HepG2 (cell line): ENCODE results near the gene WIPF2. TPM values are rescaled to one million over a fixed set of nuclear protein-coding genes. Genes with fewer than 3 reads are reported as not detected.
A peak's percentile ranks its signal among the peaks of the same experiment; 100 is the strongest.

ENCODE experiments used
- BCL6 ChIP-seq: IDR thresholded peaks from 2 replicates; pipeline ENCODE4 v1.6.1; 2016; ENCODE audit warnings: missing genetic modification reagents, missing compliant biosample characterization
- KDM3A ChIP-seq: IDR thresholded peaks from 2 replicates; pipeline ENCODE4 v1.6.1; 2018; ENCODE audit warnings: low read depth, missing compliant biosample characterization
- KDM5A ChIP-seq: fragments of 200-600 bp; sonication (generic); IDR thresholded peaks from 2 replicates; pipeline ENCODE4 v1.7.0; 2018; ENCODE audit warnings: antibody characterized with exemption, mild to moderate bottlenecking, low read length, borderline replicate concordance
- MED1 ChIP-seq: sonication (generic); formaldehyde crosslinking; IDR thresholded peaks from 2 replicates; pipeline ENCODE4 v1.4.0; 2020; ENCODE audit warnings: missing genetic modification reagents
- MTF1 ChIP-seq: sonication (generic); formaldehyde crosslinking; IDR thresholded peaks from 2 replicates; pipeline ENCODE4 v1.5.0; 2020; ENCODE audit warnings: missing genetic modification reagents
- MYC ChIP-seq: sonication (generic); formaldehyde crosslinking; IDR thresholded peaks from 2 replicates; pipeline ENCODE4 v1.9.0; 2021; ENCODE audit warnings: missing genetic modification reagents, borderline replicate concordance
- MYNN ChIP-seq: sonication (generic); formaldehyde crosslinking; IDR thresholded peaks from 2 replicates; pipeline ENCODE4 v1.4.0; 2020; ENCODE audit warnings: mild to moderate bottlenecking, low read depth, missing genetic modification reagents
- NFE2 ChIP-seq: sonication (generic); formaldehyde crosslinking; IDR thresholded peaks from 2 replicates; pipeline ENCODE4 v1.4.0; 2020; ENCODE audit warnings: missing genetic modification reagents
- NFIB ChIP-seq: sonication (generic); formaldehyde crosslinking; IDR thresholded peaks from 2 replicates; pipeline ENCODE4 v1.9.0; 2021; ENCODE audit warnings: missing genetic modification reagents, mild to moderate bottlenecking, borderline replicate concordance
- RAD21 ChIP-seq: fragments of 450-650 bp; formaldehyde crosslinking; IDR thresholded peaks from 2 replicates; pipeline ENCODE4 v1.5.0; 2020; ENCODE audit warnings: mild to moderate bottlenecking
- RFX1 ChIP-seq: fragments of 450-650 bp; IDR thresholded peaks from 2 replicates; pipeline ENCODE4 v1.6.1; 2017
- TAF1 ChIP-seq: sonication (generic); formaldehyde crosslinking; IDR thresholded peaks from 2 replicates; pipeline ENCODE4 v1.4.0; 2020; ENCODE audit warnings: missing genetic modification reagents
- TARDBP ChIP-seq: sonication (generic); formaldehyde crosslinking; IDR thresholded peaks from 2 replicates; pipeline ENCODE4 v1.8.0; 2022; ENCODE audit warnings: mild to moderate bottlenecking, missing genetic modification reagents
- ZEB1 ChIP-seq: IDR thresholded peaks from 2 replicates; pipeline ENCODE4 v1.6.1; 2012; ENCODE audit warnings: mild to moderate bottlenecking, low read depth, inconsistent platforms; ENCODE audit not compliant: insufficient replicate concordance
- ZFP41 ChIP-seq: sonication (generic); formaldehyde crosslinking; IDR thresholded peaks from 2 replicates; pipeline ENCODE4 v1.4.0; 2020; ENCODE audit warnings: mild to moderate bottlenecking, missing genetic modification reagents, borderline replicate concordance
- ZNF292 ChIP-seq: sonication (generic); formaldehyde crosslinking; IDR thresholded peaks from 2 replicates; pipeline ENCODE4 v1.8.1; 2022; ENCODE audit warnings: mild to moderate bottlenecking, low read depth, missing genetic modification reagents, borderline replicate concordance
- ZNF350 ChIP-seq: sonication (generic); formaldehyde crosslinking; IDR thresholded peaks from 2 replicates; pipeline ENCODE4 v1.4.0; 2020; ENCODE audit warnings: mild to moderate bottlenecking, low read depth, missing genetic modification reagents, borderline replicate concordance
- ZNF367 ChIP-seq: sonication (generic); formaldehyde crosslinking; IDR thresholded peaks from 2 replicates; pipeline ENCODE4 v1.4.0; 2020; ENCODE audit warnings: missing genetic modification reagents, borderline replicate concordance
- ZNF598 ChIP-seq: sonication (generic); formaldehyde crosslinking; IDR thresholded peaks from 2 replicates; pipeline ENCODE4 v1.5.1; 2020; ENCODE audit warnings: mild to moderate bottlenecking, missing genetic modification reagents, borderline replicate concordance
- ZNF841 ChIP-seq: sonication (generic); formaldehyde crosslinking; IDR thresholded peaks from 2 replicates; pipeline ENCODE4 v1.8.1; 2023; ENCODE audit warnings: missing genetic modification reagents, borderline replicate concordance
- ZNF850 ChIP-seq: sonication (generic); formaldehyde crosslinking; conservative IDR thresholded peaks from 2 replicates; pipeline ENCODE4 v1.9.0; 2021; ENCODE audit warnings: mild to moderate bottlenecking, missing genetic modification reagents
- ZSCAN31 ChIP-seq: sonication (generic); formaldehyde crosslinking; IDR thresholded peaks from 2 replicates; pipeline ENCODE4 v1.5.0; 2020; ENCODE audit warnings: low read depth, mild to moderate bottlenecking, missing genetic modification reagents
- polyA plus RNA-seq, 8 experiments: library from polyadenylated mRNA; depleted of rRNA in 3 of 8; stranded (reverse) in 7 of 8; unstranded in 1 of 8; fragments of >200 nt; fragmentation: Illumina TruSeq in 4 of 8; extraction: Trizol in 4 of 8; gene quantifications; 2 replicates each; pipeline versions ENCODE4 v1.2.1 to v1.2.3, GENCODE V29; 2011 to 2016; ENCODE audit warnings: low read depth in 4 of 8, missing spikeins in 1 of 8, mixed read lengths in 1 of 8; ENCODE audit not compliant: insufficient read depth in 1 of 8
- total RNA-seq, 5 experiments: library from RNA; depleted of rRNA; stranded (reverse); fragments of >200 nt; fragmentation: Illumina TruSeq; extraction: Trizol; gene quantifications; 2 replicates each; pipeline ENCODE4 v1.2.3, GENCODE V29; 2016; ENCODE audit warnings: low read depth in 1 of 5
- TF ChIP-seq, protein P1 (sequence below): sonication (generic); formaldehyde crosslinking; IDR thresholded peaks from 2 replicates; pipeline ENCODE4 v1.4.0; 2020; ENCODE audit warnings: missing genetic modification reagents
- TF ChIP-seq, protein P2 (sequence below): sonication (generic); formaldehyde crosslinking; IDR thresholded peaks from 2 replicates; pipeline ENCODE4 v1.5.0; 2020; ENCODE audit warnings: missing genetic modification reagents
- TF ChIP-seq, protein P3 (sequence below): sonication (generic); formaldehyde crosslinking; IDR thresholded peaks from 2 replicates; pipeline ENCODE4 v1.5.0; 2020; ENCODE audit warnings: missing genetic modification reagents
- TF ChIP-seq, protein P4 (sequence below): sonication (generic); formaldehyde crosslinking; IDR thresholded peaks from 2 replicates; pipeline ENCODE4 v1.5.0; 2020; ENCODE audit warnings: mild to moderate bottlenecking, missing genetic modification reagents

The WIPF2 gene
- total and polyA plus RNA-seq, 2 of the 13 experiments (the other 11 are each of a cell fraction or from before 2014, with no cell fraction given) = 7.2 to 10.8 TPM

DNA sequence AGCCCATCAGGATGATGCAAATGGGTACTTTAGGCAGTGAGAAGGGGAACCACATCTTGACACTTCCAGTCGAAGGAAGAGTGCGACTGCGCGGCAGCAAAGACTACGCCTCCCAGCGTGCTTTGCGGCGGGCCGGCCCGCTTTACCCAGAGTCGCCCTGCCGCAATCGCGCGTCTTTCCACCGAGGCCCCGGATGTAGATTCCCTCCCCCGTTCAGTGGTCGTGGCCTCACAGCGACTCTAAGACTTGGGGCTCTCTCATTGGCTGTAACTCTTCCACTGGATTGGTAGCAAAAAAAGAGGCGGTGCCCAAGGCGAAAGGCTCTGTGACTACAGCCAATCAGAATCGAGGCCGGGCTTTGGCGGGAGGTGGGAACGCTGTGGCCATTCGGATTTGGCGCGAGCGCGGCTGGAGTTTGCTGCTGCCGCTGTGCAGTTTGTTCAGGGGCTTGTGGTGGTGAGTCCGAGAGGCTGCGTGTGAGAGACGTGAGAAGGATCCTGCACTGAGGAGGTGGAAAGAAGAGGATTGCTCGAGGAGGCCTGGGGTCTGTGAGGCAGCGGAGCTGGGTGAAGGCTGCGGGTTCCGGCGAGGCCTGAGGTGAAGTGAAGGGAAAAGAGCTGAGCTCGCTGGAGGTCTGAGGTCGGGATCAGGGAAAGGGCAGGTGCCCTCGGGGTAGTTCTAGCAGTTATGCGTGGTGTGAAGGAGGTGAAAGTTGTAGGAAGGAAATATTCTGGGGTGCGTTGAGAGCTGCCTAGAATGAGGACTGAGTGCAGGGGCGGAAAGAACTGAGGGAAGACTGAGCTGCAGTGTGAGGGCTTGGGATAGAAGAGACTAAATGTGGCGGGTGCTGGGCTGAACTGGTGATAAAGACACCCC, 68.6 kb downstream of the WIPF2 start, which contains the start of gene CDC6 (continued):
- TF ChIP-seq, protein P1, sequence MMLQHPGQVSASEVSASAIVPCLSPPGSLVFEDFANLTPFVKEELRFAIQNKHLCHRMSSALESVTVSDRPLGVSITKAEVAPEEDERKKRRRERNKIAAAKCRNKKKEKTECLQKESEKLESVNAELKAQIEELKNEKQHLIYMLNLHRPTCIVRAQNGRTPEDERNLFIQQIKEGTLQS (CRISPR knock-in tag) = peak; percentile 67
- peak; percentile 86 for TF ChIP-seq KDM5A
- TF ChIP-seq ZNF841 = 0 out of 2 replicates have a peak, but pooled peaks have one; percentile 29
- 0 out of 2 replicates have a peak, but pooled peaks have one; percentile 41 for TF ChIP-seq NFE2
- peak; percentile 73; the same call in 1 of the 2 replicates for TF ChIP-seq MYC (CRISPR knock-in tag)
- TF ChIP-seq KDM3A (CRISPR knock-in tag) = peak; percentile 66; the same call in 1 of the 2 replicates
- TF ChIP-seq RFX1 = no peak
- no peak; the same call in 1 of the 2 replicates for TF ChIP-seq MYNN (CRISPR knock-in tag)
- TF ChIP-seq, protein P2, sequence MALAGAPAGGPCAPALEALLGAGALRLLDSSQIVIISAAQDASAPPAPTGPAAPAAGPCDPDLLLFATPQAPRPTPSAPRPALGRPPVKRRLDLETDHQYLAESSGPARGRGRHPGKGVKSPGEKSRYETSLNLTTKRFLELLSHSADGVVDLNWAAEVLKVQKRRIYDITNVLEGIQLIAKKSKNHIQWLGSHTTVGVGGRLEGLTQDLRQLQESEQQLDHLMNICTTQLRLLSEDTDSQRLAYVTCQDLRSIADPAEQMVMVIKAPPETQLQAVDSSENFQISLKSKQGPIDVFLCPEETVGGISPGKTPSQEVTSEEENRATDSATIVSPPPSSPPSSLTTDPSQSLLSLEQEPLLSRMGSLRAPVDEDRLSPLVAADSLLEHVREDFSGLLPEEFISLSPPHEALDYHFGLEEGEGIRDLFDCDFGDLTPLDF (CRISPR knock-in tag) = peak; percentile 99
- no peak for TF ChIP-seq ZFP41 (CRISPR knock-in tag)
- no peak for TF ChIP-seq MTF1 (CRISPR knock-in tag)
- TF ChIP-seq ZNF598 (CRISPR knock-in tag) = peak; percentile 93; the same call in 1 of the 2 replicates
- TF ChIP-seq ZEB1 = no peak
- peak; percentile 97 for TF ChIP-seq TAF1 (CRISPR knock-in tag)
- TF ChIP-seq ZSCAN31 (CRISPR knock-in tag) = no peak
- TF ChIP-seq MED1 = no peak; the same call in 1 of the 2 replicates
- no peak; the same call in 1 of the 2 replicates for TF ChIP-seq ZNF292 (CRISPR knock-in tag)
- TF ChIP-seq TARDBP (CRISPR knock-in tag) = peak; percentile 90
- TF ChIP-seq ZNF350 (CRISPR knock-in tag) = peak; percentile 72; the same call in 1 of the 2 replicates
- TF ChIP-seq NFIB (CRISPR knock-in tag) = no peak
- TF ChIP-seq RAD21 = no peak
- no peak for TF ChIP-seq ZNF850
- TF ChIP-seq, protein P3, sequence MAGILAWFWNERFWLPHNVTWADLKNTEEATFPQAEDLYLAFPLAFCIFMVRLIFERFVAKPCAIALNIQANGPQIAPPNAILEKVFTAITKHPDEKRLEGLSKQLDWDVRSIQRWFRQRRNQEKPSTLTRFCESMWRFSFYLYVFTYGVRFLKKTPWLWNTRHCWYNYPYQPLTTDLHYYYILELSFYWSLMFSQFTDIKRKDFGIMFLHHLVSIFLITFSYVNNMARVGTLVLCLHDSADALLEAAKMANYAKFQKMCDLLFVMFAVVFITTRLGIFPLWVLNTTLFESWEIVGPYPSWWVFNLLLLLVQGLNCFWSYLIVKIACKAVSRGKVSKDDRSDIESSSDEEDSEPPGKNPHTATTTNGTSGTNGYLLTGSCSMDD (CRISPR knock-in tag) = no peak
- TF ChIP-seq, protein P4, sequence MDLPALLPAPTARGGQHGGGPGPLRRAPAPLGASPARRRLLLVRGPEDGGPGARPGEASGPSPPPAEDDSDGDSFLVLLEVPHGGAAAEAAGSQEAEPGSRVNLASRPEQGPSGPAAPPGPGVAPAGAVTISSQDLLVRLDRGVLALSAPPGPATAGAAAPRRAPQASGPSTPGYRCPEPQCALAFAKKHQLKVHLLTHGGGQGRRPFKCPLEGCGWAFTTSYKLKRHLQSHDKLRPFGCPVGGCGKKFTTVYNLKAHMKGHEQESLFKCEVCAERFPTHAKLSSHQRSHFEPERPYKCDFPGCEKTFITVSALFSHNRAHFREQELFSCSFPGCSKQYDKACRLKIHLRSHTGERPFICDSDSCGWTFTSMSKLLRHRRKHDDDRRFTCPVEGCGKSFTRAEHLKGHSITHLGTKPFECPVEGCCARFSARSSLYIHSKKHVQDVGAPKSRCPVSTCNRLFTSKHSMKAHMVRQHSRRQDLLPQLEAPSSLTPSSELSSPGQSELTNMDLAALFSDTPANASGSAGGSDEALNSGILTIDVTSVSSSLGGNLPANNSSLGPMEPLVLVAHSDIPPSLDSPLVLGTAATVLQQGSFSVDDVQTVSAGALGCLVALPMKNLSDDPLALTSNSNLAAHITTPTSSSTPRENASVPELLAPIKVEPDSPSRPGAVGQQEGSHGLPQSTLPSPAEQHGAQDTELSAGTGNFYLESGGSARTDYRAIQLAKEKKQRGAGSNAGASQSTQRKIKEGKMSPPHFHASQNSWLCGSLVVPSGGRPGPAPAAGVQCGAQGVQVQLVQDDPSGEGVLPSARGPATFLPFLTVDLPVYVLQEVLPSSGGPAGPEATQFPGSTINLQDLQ (CRISPR knock-in tag) = no peak
- no peak for TF ChIP-seq BCL6 (CRISPR knock-in tag)
- TF ChIP-seq ZNF367 (CRISPR knock-in tag) = no peak; the same call in 1 of the 2 replicates
